HepG2 (cell line): ENCODE results near the gene SYT11. TPM values are rescaled to one million over a fixed set of nuclear protein-coding genes. Genes with fewer than 3 reads are reported as not detected.

ENCODE experiments used
- ATAC-seq: fragments of 200-7000 bp; cut with Tn5 transposase; 3 replicates; pipeline ENCODE4 v1.9.1; 2020; ENCODE audit warnings: mild to moderate bottlenecking, moderate library complexity
- BruUV-seq: library from RNA; stranded (reverse); fragments of 400-500 nt; replicated peaks from 2 replicates; lab custom pipeline; 2021; lab: Mats Ljungman, UMichigan
- CTCF ChIA-PET: fragments of 300-600 bp; formaldehyde crosslinking; extraction: SDS; loops from one replicate; lab custom pipeline; 2021; ENCODE audit warnings: low total read pairs, inconsistent platforms, low intra/inter-chr PET ratio; lab: Yijun Ruan, JAX
- POLR2A ChIA-PET: fragments of 350-600 bp; sonication (Branson Sonifier 250); formaldehyde crosslinking; loops from one replicate; lab custom pipeline; 2020; ENCODE audit warnings: antibody characterized with exemption, inconsistent platforms; lab: Yijun Ruan, JAX
- DNase-seq: peaks from one replicate; pipeline ENCODE4 v3.0.0-alpha.2; 2015; ENCODE audit warnings: low spot score
- FAIRE-seq: peaks from 3 replicates; lab custom pipeline; 2011; peaks lifted over from hg19 to GRCh38; lab: Jason Lieb, UNC
- H2AFZ ChIP-seq: one replicate; pipeline ENCODE4 v1.6.1; 2011; ENCODE audit warnings: low read length, inconsistent platforms
- H3K27ac ChIP-seq: fragments of 300-600 bp; 3 replicates; pipeline ENCODE4 v1.8.0; 2011; ENCODE audit warnings: mixed run types, mild to moderate bottlenecking, mixed read lengths, low read length, inconsistent platforms; ENCODE audit not compliant: insufficient read depth; ENCODE audit errors: extremely low read length
- H3K27me3 ChIP-seq, 2 experiments: fragments of 200-600 bp in 1 of 2; 2 replicates in 1 of 2; 3 replicates in 1 of 2; pipeline versions ENCODE4 v1.6.0 to v1.8.0; 2011; ENCODE audit warnings: low read length in 2 of 2, mild to moderate bottlenecking in 2 of 2, moderate library complexity in 2 of 2, inconsistent platforms in 1 of 2; ENCODE audit not compliant: insufficient read depth in 2 of 2, control insufficient read depth in 1 of 2
- H3K36me3 ChIP-seq, 2 experiments: fragments of 200-600 bp in 1 of 2; replicated peaks in 1 of 2; 2 replicates in 1 of 2; 3 replicates in 1 of 2; pipeline versions ENCODE4 v1.5.1 to v1.8.0; 2011; ENCODE audit warnings: low read length in 2 of 2, inconsistent platforms in 1 of 2; ENCODE audit not compliant: insufficient read depth in 2 of 2, control insufficient read depth in 1 of 2
- H3K4me1 ChIP-seq: 2 replicates; pipeline ENCODE4 v1.5.1; 2012; ENCODE audit warnings: low read length, inconsistent platforms; ENCODE audit not compliant: insufficient read depth
- H3K4me2 ChIP-seq: 2 replicates; pipeline ENCODE4 v1.6.0; 2011; ENCODE audit warnings: low read depth, low read length, inconsistent platforms
- H3K4me3 ChIP-seq, 3 experiments: fragments of 200-600 bp in 1 of 3; sonication (generic), shearing (Covaris generic) in 1 of 3; replicated peaks in 1 of 3; 2 replicates each; pipeline ENCODE4 v1.5.1; 2011 to 2016; ENCODE audit warnings: low read length in 3 of 3, inconsistent platforms in 2 of 3, low read depth in 2 of 3, mild to moderate bottlenecking in 2 of 3, control low read depth in 1 of 3, mixed read lengths in 1 of 3; ENCODE audit not compliant: insufficient read depth in 1 of 3
- H3K79me2 ChIP-seq: one replicate; pipeline ENCODE4 v1.6.1; 2011; ENCODE audit warnings: low read length, inconsistent platforms; ENCODE audit not compliant: insufficient read depth
- H3K9ac ChIP-seq: 2 replicates; pipeline ENCODE4 v1.6.0; 2011; ENCODE audit warnings: mild to moderate bottlenecking, low read depth, low read length, inconsistent platforms; ENCODE audit not compliant: insufficient read depth
- H3K9me3 ChIP-seq: 2 replicates; pipeline ENCODE4 v1.5.1; 2012; ENCODE audit warnings: mild to moderate bottlenecking, low read length
- H4K20me1 ChIP-seq: 2 replicates; pipeline ENCODE4 v1.6.0; 2011; ENCODE audit warnings: inconsistent platforms, mild to moderate bottlenecking, low read length, moderate library complexity; ENCODE audit not compliant: insufficient read depth
- KAT8 ChIP-seq: IDR thresholded peaks from 2 replicates; pipeline ENCODE4 v1.6.1; 2016; ENCODE audit warnings: missing genetic modification reagents, missing compliant biosample characterization
- SNAI1 ChIP-seq: sonication (generic); formaldehyde crosslinking; IDR thresholded peaks from 2 replicates; pipeline ENCODE4 v1.5.0; 2020; ENCODE audit warnings: mild to moderate bottlenecking, missing genetic modification reagents, borderline replicate concordance
- ZBTB1 ChIP-seq: sonication (generic); formaldehyde crosslinking; IDR thresholded peaks from 2 replicates; pipeline ENCODE4 v1.4.0; 2020; ENCODE audit warnings: missing genetic modification reagents, borderline replicate concordance
- ZFY ChIP-seq: sonication (generic); formaldehyde crosslinking; IDR thresholded peaks from 2 replicates; pipeline ENCODE4 v1.4.0; 2020; ENCODE audit warnings: missing genetic modification reagents
- ZNF121 ChIP-seq: sonication (generic); formaldehyde crosslinking; IDR thresholded peaks from 2 replicates; pipeline ENCODE4 v1.5.0; 2020; ENCODE audit warnings: mild to moderate bottlenecking, missing genetic modification reagents
- ZNF441 ChIP-seq: sonication (generic); formaldehyde crosslinking; IDR thresholded peaks from 2 replicates; pipeline ENCODE4 v1.7.0; 2021; ENCODE audit warnings: missing genetic modification reagents, borderline replicate concordance
- ZNF761 ChIP-seq: sonication (generic); formaldehyde crosslinking; conservative IDR thresholded peaks from 2 replicates; pipeline ENCODE4 v1.4.0; 2020; ENCODE audit warnings: mild to moderate bottlenecking, missing genetic modification reagents
- WGBS: methylation state at CpG from one replicate; pipeline ENCODE4 v1.1.6; 2017; ENCODE audit warnings: low lambda C conversion rate; 5-methylcytosine and 5-hydroxymethylcytosine counted together
- in situ Hi-C: cut with HindIII; loops from 2 replicates; pipeline ENCODE4 v1.10.0; 2017; ENCODE audit warnings: low pct_unique_long_range_greater_than_20kb; ENCODE audit not compliant: extremely low pct_ligation_motif_present
- intact Hi-C: fragments of 100-400 bp; cut with micrococcal nuclease; formaldehyde crosslinking; loops from one replicate; pipeline ENCODE4 v1.10.0; 2022; ENCODE audit not compliant: unreplicated experiment
- polyA plus RNA-seq, 8 experiments: library from polyadenylated mRNA; depleted of rRNA in 3 of 8; stranded (reverse) in 7 of 8; unstranded in 1 of 8; fragments of >200 nt; fragmentation: Illumina TruSeq in 4 of 8; extraction: Trizol in 4 of 8; gene quantifications; 2 replicates each; pipeline versions ENCODE4 v1.2.1 to v1.2.3, GENCODE V29; 2011 to 2016; ENCODE audit warnings: low read depth in 4 of 8, missing spikeins in 1 of 8, mixed read lengths in 1 of 8; ENCODE audit not compliant: insufficient read depth in 1 of 8
- total RNA-seq, 5 experiments: library from RNA; depleted of rRNA; stranded (reverse); fragments of >200 nt; fragmentation: Illumina TruSeq; extraction: Trizol; gene quantifications; 2 replicates each; pipeline ENCODE4 v1.2.3, GENCODE V29; 2016; ENCODE audit warnings: low read depth in 1 of 5
- TF ChIP-seq, protein P1 (sequence below): IDR thresholded peaks from 2 replicates; pipeline ENCODE4 v1.6.1; 2012; ENCODE audit warnings: low read depth, low read length, improper control_type of control experiment

SYT11 gene
- total and polyA plus RNA-seq, 2 of the 13 experiments (the other 11 are each of a cell fraction or from before 2014, with no cell fraction given), result 0.22 to 0.59 TPM

DNA sequence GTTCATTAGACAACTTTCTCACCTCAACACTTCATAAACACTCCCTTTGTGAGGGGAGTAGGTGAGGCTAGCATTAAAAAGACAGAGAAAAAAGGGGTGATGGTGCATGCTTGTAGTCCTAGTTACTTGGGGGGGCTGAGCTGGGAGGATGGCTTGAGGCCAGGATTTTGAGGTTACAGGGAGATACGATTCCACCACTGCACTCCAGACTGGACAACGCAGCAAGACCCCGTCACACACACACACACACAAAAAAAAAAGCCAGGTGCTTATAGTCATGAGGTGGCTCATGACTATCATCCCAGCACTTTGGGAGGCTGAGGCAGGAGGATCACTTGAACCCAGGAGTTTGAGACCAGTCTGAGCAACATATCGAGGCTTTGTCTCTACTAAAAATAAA is 31.9 kb upstream of the SYT11 start:
- H3K36me3 ChIP-seq, result peaks cover 4 to 31% of the 10 kb centered on the region in 2 experiments
- POLR2A ChIA-PET, result no interaction called here
- CTCF ChIA-PET, result no interaction called here

DNA sequence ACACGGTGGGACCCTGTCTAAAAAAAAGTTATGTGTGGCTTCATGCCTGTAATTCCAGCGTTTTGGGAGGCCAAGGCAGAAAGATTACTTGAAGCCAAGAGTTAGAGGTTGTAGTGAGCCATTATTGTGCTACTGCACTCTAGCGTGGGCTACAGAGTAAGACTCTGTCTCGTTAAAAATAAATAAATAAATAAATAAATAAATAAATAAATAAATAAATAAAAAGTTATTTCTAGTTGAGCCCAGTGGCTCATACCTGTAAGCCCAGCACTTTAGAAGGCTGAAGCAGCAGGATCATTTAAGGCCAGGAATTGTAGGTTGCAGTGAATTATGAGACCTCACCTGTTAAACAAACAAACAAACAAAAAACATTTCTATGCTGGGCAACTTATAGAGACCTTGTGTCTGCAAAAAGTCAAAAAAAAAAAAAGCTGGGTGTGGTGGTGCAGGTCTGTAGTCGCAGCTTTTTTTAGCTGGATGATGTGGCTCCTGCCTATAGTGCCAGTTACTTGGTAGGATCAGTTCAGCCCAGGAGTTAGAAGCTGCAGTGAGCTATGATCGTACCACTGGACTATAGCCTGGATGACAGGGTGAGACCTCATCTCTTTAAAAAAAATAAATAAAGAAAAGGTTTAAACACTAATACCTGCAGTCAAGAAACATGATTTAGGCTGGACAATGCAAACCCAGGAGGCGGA is 27.9 kb upstream of the SYT11 start:
- ChIA-PET POLR2A (no interaction called here), CTCF (no interaction called here)
- Histone ChIP-seq H3K4me3 (no peak overlapping the region), H3K79me2 (no peaks in the 10 kb centered on the region), H3K9me3 (no peaks in the 10 kb centered on the region), H3K27ac (no peak overlapping the region), H4K20me1 (no peaks in the 10 kb centered on the region), H2AFZ (no peak overlapping the region), H3K9ac (no peak overlapping the region), H3K4me1 (peaks cover 24% of the 10 kb centered on the region), H3K4me2 (no peak overlapping the region), H3K27me3 (no peaks in the 10 kb centered on the region), H3K36me3 (peaks cover 0 to 9% of the 10 kb centered on the region in 2 experiments; a peak in 1 of 5 replicates)
- ATAC-seq (no peak), FAIRE-seq (no peak), DNase-seq (no peak)
- BruUV-seq, result no TSS peak
- 98% methylated on average over 7 of the region's 7 CpGs for WGBS
- intact Hi-C loops (no loop called here), in situ Hi-C loops (no loop called here)
- TF ChIP-seq, protein P1, sequence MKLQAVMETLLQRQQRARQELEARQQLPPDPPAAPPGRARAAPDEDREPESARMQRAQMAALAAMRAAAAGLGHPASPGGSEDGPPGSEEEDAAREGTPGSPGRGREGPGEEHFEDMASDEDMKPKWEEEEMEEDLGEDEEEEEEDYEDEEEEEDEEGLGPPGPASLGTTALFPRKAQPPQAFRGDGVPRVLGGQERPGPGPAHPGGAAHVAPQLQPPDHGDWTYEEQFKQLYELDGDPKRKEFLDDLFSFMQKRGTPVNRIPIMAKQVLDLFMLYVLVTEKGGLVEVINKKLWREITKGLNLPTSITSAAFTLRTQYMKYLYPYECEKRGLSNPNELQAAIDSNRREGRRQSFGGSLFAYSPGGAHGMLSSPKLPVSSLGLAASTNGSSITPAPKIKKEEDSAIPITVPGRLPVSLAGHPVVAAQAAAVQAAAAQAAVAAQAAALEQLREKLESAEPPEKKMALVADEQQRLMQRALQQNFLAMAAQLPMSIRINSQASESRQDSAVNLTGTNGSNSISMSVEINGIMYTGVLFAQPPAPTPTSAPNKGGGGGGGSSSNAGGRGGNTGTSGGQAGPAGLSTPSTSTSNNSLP, result no peak
- TF ChIP-seq ZBTB1 (no peak), SNAI1 (CRISPR knock-in tag) (no peak), ZNF761 (CRISPR knock-in tag) (no peak)

More for the DNA sequence above, 31.9 kb upstream of the SYT11 start:
- intact Hi-C loops (no loop called here), in situ Hi-C loops (no loop called here)
- Histone ChIP-seq H3K9ac (no peak overlapping the region), H2AFZ (no peak overlapping the region), H3K27ac (no peak overlapping the region), H3K79me2 (no peaks in the 10 kb centered on the region), H3K4me3 (no peak overlapping the region), H3K4me2 (no peak overlapping the region), H3K27me3 (no peaks in the 10 kb centered on the region), H4K20me1 (no peaks in the 10 kb centered on the region), H3K4me1 (no peaks in the 10 kb centered on the region), H3K9me3 (no peaks in the 10 kb centered on the region)
- BruUV-seq, result no TSS peak
- ATAC-seq, result no peak
- no peak for DNase-seq
- FAIRE-seq, result no peak
- TF ChIP-seq ZNF441 (CRISPR knock-in tag) (no peak), KAT8 (CRISPR knock-in tag) (no peak), ZFY (CRISPR knock-in tag) (no peak), ZNF121 (CRISPR knock-in tag) (peak; percentile 59)
- 92% methylated on average over 4 of the region's 4 CpGs for WGBS
